ENCODE measurements around the gene SMCO2. TPM values are rescaled to one million over a fixed set of nuclear protein-coding genes. Genes with fewer than 3 reads are reported as not detected.

Gene SMCO2
- total and polyA plus RNA-seq, 4 donors = not detected

DNA sequence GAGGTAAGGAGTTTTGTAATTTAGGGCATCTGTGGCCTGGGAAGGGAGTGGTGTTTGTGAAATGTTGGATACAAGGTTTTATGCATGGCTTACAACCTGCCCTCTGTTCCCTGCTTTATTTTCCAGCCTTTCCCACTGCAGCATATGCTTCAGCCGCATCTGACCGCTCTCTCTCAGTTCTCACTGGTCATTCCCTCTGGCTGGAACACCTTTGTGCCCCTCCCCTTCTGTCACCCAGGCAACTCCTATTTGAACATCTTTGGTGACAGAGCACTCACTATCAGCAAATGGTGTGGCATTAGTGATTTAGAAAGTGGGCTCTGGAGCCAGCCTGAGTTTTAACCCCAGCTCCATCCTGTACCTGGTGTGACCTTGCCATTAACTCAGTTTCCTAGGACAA is 47.5 kb upstream of the SMCO2 start:
- DNase-seq (ENCODE audit: low spot score) = no peak
- H3K9me3 ChIP-seq (ENCODE audit: control insufficient read depth in 4 of 4, low read length in 3 of 4) = no peaks in the 10 kb centered on the region
- H3K4me1 ChIP-seq (ENCODE audit: control insufficient read depth in 4 of 4, insufficient read depth in 4 of 4, low read length in 3 of 4) = no peaks in the 10 kb centered on the region
- WGBS = 96% methylated on average over 2 of the region's 2 CpGs
- H3K27ac ChIP-seq (ENCODE audit: low read depth in 1 of 2, low read length in 2 of 2) = no peak overlapping the region
- no peaks in the 10 kb centered on the region for H3K27me3 ChIP-seq (ENCODE audit: control insufficient read depth in 4 of 4, insufficient read depth in 4 of 4, low read length in 3 of 4)
- no peaks in the 10 kb centered on the region for H3K36me3 ChIP-seq (ENCODE audit: control insufficient read depth in 4 of 4, insufficient read depth in 3 of 4, low read depth in 1 of 4, low read length in 3 of 4)
- no peak for TF ChIP-seq YY1 (IDR thresholded peaks at IDR 0.05)
- no peak for TF ChIP-seq EGR1 (IDR thresholded peaks at IDR 0.05; ENCODE audit: low read depth in 2 of 2)
- no peak for TF ChIP-seq HNF4G (IDR thresholded peaks at IDR 0.05)
- TF ChIP-seq JUND (IDR thresholded peaks at IDR 0.05) = no peak
- TF ChIP-seq, protein P1, sequence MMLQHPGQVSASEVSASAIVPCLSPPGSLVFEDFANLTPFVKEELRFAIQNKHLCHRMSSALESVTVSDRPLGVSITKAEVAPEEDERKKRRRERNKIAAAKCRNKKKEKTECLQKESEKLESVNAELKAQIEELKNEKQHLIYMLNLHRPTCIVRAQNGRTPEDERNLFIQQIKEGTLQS (IDR thresholded peaks at IDR 0.05) = no peak
- no peak for TF ChIP-seq FOXA2 (IDR thresholded peaks at IDR 0.05)
- TF ChIP-seq, protein P2, sequence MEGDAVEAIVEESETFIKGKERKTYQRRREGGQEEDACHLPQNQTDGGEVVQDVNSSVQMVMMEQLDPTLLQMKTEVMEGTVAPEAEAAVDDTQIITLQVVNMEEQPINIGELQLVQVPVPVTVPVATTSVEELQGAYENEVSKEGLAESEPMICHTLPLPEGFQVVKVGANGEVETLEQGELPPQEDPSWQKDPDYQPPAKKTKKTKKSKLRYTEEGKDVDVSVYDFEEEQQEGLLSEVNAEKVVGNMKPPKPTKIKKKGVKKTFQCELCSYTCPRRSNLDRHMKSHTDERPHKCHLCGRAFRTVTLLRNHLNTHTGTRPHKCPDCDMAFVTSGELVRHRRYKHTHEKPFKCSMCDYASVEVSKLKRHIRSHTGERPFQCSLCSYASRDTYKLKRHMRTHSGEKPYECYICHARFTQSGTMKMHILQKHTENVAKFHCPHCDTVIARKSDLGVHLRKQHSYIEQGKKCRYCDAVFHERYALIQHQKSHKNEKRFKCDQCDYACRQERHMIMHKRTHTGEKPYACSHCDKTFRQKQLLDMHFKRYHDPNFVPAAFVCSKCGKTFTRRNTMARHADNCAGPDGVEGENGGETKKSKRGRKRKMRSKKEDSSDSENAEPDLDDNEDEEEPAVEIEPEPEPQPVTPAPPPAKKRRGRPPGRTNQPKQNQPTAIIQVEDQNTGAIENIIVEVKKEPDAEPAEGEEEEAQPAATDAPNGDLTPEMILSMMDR (IDR thresholded peaks at IDR 0.05; ENCODE audit: low read depth, low read length, missing input control) = no peak
- no peak for TF ChIP-seq SP1 (IDR thresholded peaks at IDR 0.05)
- TF ChIP-seq RAD21 (IDR thresholded peaks at IDR 0.05) = no peak
- no peak for TF ChIP-seq RXRA (IDR thresholded peaks at IDR 0.05)
- TF ChIP-seq TAF1 (conservative IDR thresholded peaks at IDR 0.05) = no peak
- no peak for TF ChIP-seq FOXA1 (IDR thresholded peaks at IDR 0.05)
- TF ChIP-seq, protein P3, sequence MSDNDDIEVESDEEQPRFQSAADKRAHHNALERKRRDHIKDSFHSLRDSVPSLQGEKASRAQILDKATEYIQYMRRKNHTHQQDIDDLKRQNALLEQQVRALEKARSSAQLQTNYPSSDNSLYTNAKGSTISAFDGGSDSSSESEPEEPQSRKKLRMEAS (IDR thresholded peaks at IDR 0.05) = no peak
- TF ChIP-seq NR2F2 (IDR thresholded peaks at IDR 0.05) = no peak
- no peak for TF ChIP-seq HNF4A (conservative IDR thresholded peaks at IDR 0.05)
- TF ChIP-seq, protein P4, sequence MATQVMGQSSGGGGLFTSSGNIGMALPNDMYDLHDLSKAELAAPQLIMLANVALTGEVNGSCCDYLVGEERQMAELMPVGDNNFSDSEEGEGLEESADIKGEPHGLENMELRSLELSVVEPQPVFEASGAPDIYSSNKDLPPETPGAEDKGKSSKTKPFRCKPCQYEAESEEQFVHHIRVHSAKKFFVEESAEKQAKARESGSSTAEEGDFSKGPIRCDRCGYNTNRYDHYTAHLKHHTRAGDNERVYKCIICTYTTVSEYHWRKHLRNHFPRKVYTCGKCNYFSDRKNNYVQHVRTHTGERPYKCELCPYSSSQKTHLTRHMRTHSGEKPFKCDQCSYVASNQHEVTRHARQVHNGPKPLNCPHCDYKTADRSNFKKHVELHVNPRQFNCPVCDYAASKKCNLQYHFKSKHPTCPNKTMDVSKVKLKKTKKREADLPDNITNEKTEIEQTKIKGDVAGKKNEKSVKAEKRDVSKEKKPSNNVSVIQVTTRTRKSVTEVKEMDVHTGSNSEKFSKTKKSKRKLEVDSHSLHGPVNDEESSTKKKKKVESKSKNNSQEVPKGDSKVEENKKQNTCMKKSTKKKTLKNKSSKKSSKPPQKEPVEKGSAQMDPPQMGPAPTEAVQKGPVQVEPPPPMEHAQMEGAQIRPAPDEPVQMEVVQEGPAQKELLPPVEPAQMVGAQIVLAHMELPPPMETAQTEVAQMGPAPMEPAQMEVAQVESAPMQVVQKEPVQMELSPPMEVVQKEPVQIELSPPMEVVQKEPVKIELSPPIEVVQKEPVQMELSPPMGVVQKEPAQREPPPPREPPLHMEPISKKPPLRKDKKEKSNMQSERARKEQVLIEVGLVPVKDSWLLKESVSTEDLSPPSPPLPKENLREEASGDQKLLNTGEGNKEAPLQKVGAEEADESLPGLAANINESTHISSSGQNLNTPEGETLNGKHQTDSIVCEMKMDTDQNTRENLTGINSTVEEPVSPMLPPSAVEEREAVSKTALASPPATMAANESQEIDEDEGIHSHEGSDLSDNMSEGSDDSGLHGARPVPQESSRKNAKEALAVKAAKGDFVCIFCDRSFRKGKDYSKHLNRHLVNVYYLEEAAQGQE (IDR thresholded peaks at IDR 0.05) = no peak
- no peak overlapping the region for H3K4me3 ChIP-seq (ENCODE audit: low read depth in 1 of 3, low read length in 3 of 3)
- no peak overlapping the region for H3K9ac ChIP-seq (ENCODE audit: low read depth in 1 of 2, low read length in 2 of 2)

DNA sequence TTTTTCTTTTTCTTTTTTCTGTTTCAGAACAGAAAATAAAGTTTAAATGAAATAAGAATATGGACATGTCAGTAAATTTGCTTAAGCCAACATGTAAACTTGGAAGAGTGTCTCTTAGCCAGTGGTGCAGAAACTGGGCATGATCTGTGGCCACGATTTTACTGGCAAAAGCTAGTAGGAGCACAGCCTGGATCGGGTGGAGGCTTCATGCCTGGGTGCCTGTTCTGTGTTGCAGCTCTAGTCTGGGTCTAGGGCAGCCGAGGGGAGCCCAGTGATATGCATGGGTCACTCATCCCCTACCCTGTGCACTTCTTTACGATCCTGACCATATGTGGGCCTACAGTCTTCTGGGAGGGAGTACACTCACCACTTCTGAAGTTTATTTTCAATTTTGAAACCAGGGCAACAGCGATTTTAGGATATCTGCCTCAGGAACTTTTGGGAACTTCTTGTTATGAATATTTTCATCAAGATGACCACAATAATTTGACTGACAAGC is 45.6 kb upstream of the SMCO2 start:
- no peak overlapping the region for H3K9ac ChIP-seq (ENCODE audit: low read depth in 1 of 2, low read length in 2 of 2)
- WGBS = 92% methylated on average over 5 of the region's 5 CpGs
- H3K4me3 ChIP-seq (ENCODE audit: low read depth in 1 of 3, low read length in 3 of 3) = no peak overlapping the region
- peaks cover 0 to 2% (median 0%) of the 10 kb centered on the region in 4 donors for H3K36me3 ChIP-seq (ENCODE audit: control insufficient read depth in 4 of 4, insufficient read depth in 3 of 4, low read depth in 1 of 4, low read length in 3 of 4)
- no peak overlapping the region for H3K27ac ChIP-seq (ENCODE audit: low read depth in 1 of 2, low read length in 2 of 2)
- no peaks in the 10 kb centered on the region for H3K27me3 ChIP-seq (ENCODE audit: control insufficient read depth in 4 of 4, insufficient read depth in 4 of 4, low read length in 3 of 4)
- no peaks in the 10 kb centered on the region for H3K4me1 ChIP-seq (ENCODE audit: control insufficient read depth in 4 of 4, insufficient read depth in 4 of 4, low read length in 3 of 4)
- DNase-seq (ENCODE audit: low spot score) = no peak
- TF ChIP-seq HNF4A (conservative IDR thresholded peaks at IDR 0.05) (no peak), TAF1 (conservative IDR thresholded peaks at IDR 0.05) (no peak), RXRA (IDR thresholded peaks at IDR 0.05) (no peak), NR2F2 (IDR thresholded peaks at IDR 0.05) (no peak), FOXA1 (IDR thresholded peaks at IDR 0.05) (no peak), JUND (IDR thresholded peaks at IDR 0.05) (no peak), FOXA2 (IDR thresholded peaks at IDR 0.05) (no peak)
- TF ChIP-seq, protein P5, sequence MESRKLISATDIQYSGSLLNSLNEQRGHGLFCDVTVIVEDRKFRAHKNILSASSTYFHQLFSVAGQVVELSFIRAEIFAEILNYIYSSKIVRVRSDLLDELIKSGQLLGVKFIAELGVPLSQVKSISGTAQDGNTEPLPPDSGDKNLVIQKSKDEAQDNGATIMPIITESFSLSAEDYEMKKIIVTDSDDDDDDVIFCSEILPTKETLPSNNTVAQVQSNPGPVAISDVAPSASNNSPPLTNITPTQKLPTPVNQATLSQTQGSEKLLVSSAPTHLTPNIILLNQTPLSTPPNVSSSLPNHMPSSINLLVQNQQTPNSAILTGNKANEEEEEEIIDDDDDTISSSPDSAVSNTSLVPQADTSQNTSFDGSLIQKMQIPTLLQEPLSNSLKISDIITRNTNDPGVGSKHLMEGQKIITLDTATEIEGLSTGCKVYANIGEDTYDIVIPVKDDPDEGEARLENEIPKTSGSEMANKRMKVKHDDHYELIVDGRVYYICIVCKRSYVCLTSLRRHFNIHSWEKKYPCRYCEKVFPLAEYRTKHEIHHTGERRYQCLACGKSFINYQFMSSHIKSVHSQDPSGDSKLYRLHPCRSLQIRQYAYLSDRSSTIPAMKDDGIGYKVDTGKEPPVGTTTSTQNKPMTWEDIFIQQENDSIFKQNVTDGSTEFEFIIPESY (IDR thresholded peaks at IDR 0.05) = no peak
- TF ChIP-seq, protein P3 (IDR thresholded peaks at IDR 0.05) = no peak
- TF ChIP-seq, protein P4 (IDR thresholded peaks at IDR 0.05) = no peak
- H3K9me3 ChIP-seq (ENCODE audit: control insufficient read depth in 4 of 4, low read length in 3 of 4) = no peaks in the 10 kb centered on the region

Data from liver (tissue), 9 donors.